ENCODE data around the gene MITF. TPM values are rescaled to one million over a fixed set of nuclear protein-coding genes. Genes with fewer than 3 reads are reported as not detected.

MITF gene
- total RNA-seq, 6 experiments from 2014 or later = 1.9 to 4.1 (median 3.8) TPM

- Histone ChIP-seq H3K4me1 (no peaks in the 10 kb centered on the region), H3K4me3 (no peak overlapping the region), H3K27ac (no peak overlapping the region), H3K27me3 (no peaks in the 10 kb centered on the region), H3K9me3 (no peaks in the 10 kb centered on the region), H3K36me3 (no peaks in the 10 kb centered on the region)
- ATAC-seq = no peak
- no peak for DNase-seq
- intact Hi-C loops (cut with DNase I) = no loop called here
- TF ChIP-seq CTCF (IDR thresholded peaks at IDR 0.05) (no peak), POLR2A (IDR thresholded peaks at IDR 0.05) (no peak)
- 84% methylated on average over 4 of the region's 4 CpGs for WGBS (ENCODE audit: insufficient coverage, low coverage, low lambda C conversion rate, missing lambda C conversion rate)
These were observed 133.6 kb downstream of the MITF start for GRCh38 chr3:69872783-69873378.

- ATAC-seq = no peak
- intact Hi-C loops (cut with DNase I) = no loop called here
- H3K27me3 ChIP-seq = no peaks in the 10 kb centered on the region
- H3K4me3 ChIP-seq = no peak overlapping the region
- no peaks in the 10 kb centered on the region for H3K36me3 ChIP-seq
- no peaks in the 10 kb centered on the region for H3K4me1 ChIP-seq
- no peak for DNase-seq
- no peak overlapping the region for H3K27ac ChIP-seq
- no peak for TF ChIP-seq POLR2A (IDR thresholded peaks at IDR 0.05)
- TF ChIP-seq CTCF (IDR thresholded peaks at IDR 0.05) = no peak
- no peaks in the 10 kb centered on the region for H3K9me3 ChIP-seq
- 91% methylated on average over 9 of the region's 9 CpGs for WGBS (ENCODE audit: insufficient coverage, low coverage, low lambda C conversion rate, missing lambda C conversion rate)
These were observed 136.8 kb downstream of the MITF start for GRCh38 chr3:69876073-69876472.

GRCh38 chr3:69878254-69878653, 139.0 kb downstream of the MITF start:
- intact Hi-C loops (cut with DNase I) = no loop called here
- H3K27me3 ChIP-seq = no peaks in the 10 kb centered on the region
- H3K9me3 ChIP-seq = no peaks in the 10 kb centered on the region
- no peak overlapping the region for H3K27ac ChIP-seq
- no peak overlapping the region for H3K4me3 ChIP-seq
- WGBS (ENCODE audit: insufficient coverage, low coverage, low lambda C conversion rate, missing lambda C conversion rate) = 86% methylated on average over 3 of the region's 3 CpGs
- no peaks in the 10 kb centered on the region for H3K4me1 ChIP-seq
- ATAC-seq (no peak), DNase-seq (no peak)
- no peaks in the 10 kb centered on the region for H3K36me3 ChIP-seq
- TF ChIP-seq CTCF (IDR thresholded peaks at IDR 0.05) = no peak
- TF ChIP-seq POLR2A (IDR thresholded peaks at IDR 0.05) = no peak

GRCh38 chr3:69879051-69879450, 139.8 kb downstream of the MITF start:
- intact Hi-C loops (cut with DNase I) = no loop called here
- TF ChIP-seq CTCF (IDR thresholded peaks at IDR 0.05) (no peak), POLR2A (IDR thresholded peaks at IDR 0.05) (no peak)
- Histone ChIP-seq H3K4me1 (no peaks in the 10 kb centered on the region), H3K27me3 (no peaks in the 10 kb centered on the region), H3K36me3 (no peaks in the 10 kb centered on the region), H3K4me3 (no peak overlapping the region), H3K9me3 (no peaks in the 10 kb centered on the region), H3K27ac (no peak overlapping the region)
- 93% methylated on average over 9 of the region's 14 CpGs for WGBS (ENCODE audit: insufficient coverage, low coverage, low lambda C conversion rate, missing lambda C conversion rate)
- no peak for DNase-seq
- no peak for ATAC-seq

Measured in right lobe of liver (tissue), 6 donors.